Glutamatergic neuron (in vitro differentiated cells): ENCODE data around the gene EPM2A. TPM values are rescaled to one million over a fixed set of nuclear protein-coding genes. Genes with fewer than 3 reads are reported as not detected.

Experiments used
- DNase-seq: peaks from one replicate; pipeline ENCODE4 v3.0.0; 2022
- H3K27ac Mint-ChIP-seq: one replicate; pipeline ENCODE4 v1.8.0; 2020; ENCODE audit warnings: mild to moderate bottlenecking, mixed read lengths, inconsistent platforms; ENCODE audit not compliant: unreplicated experiment
- H3K27me3 Mint-ChIP-seq: one replicate; pipeline ENCODE4 v1.8.0; 2020; ENCODE audit warnings: mild to moderate bottlenecking, moderate library complexity, mixed read lengths, inconsistent platforms; ENCODE audit not compliant: unreplicated experiment
- H3K36me3 Mint-ChIP-seq: one replicate; pipeline ENCODE4 v1.8.0; 2020; ENCODE audit warnings: mild to moderate bottlenecking, mixed read lengths, inconsistent platforms; ENCODE audit not compliant: unreplicated experiment
- H3K4me1 Mint-ChIP-seq: one replicate; pipeline ENCODE4 v1.8.0; 2020; ENCODE audit warnings: mild to moderate bottlenecking, low read depth, mixed read lengths, inconsistent platforms; ENCODE audit not compliant: unreplicated experiment
- H3K4me3 Mint-ChIP-seq: one replicate; pipeline ENCODE4 v1.8.0; 2020; ENCODE audit warnings: mild to moderate bottlenecking, mixed read lengths, inconsistent platforms; ENCODE audit not compliant: unreplicated experiment
- H3K9me3 Mint-ChIP-seq: one replicate; pipeline ENCODE4 v1.8.0; 2020; ENCODE audit warnings: mild to moderate bottlenecking, moderate library complexity, mixed read lengths, inconsistent platforms; ENCODE audit not compliant: unreplicated experiment
- CTCF ChIP-seq: fragments of 200-600 bp; sonication (generic); IDR thresholded peaks from one replicate; pipeline ENCODE4 v1.5.0; 2021; ENCODE audit not compliant: partially characterized antibody, unreplicated experiment
- total RNA-seq: library from RNA; stranded (reverse); fragmentation: NEBNext Ultra II Directional; extraction: Animal tissue kit (Norgen Biotek cat#: 25700); gene quantifications from one replicate; pipeline ENCODE4 v1.2.1, GENCODE V29; 2021; ENCODE audit not compliant: unreplicated experiment

EPM2A gene
- total RNA-seq, 1 donor from 2014 or later, result 15.5 TPM

GRCh38 chr6:145713773-145714172 lies 21.5 kb downstream of the EPM2A start:
- H3K4me3 Mint-ChIP-seq, result no peak overlapping the region
- no peak for DNase-seq
- H3K27ac Mint-ChIP-seq, result no peak overlapping the region
- no peak for TF ChIP-seq CTCF
- peaks cover 21% of the 10 kb centered on the region for H3K36me3 Mint-ChIP-seq
- H3K9me3 Mint-ChIP-seq, result peaks cover 3% of the 10 kb centered on the region
- no peaks in the 10 kb centered on the region for H3K27me3 Mint-ChIP-seq
- H3K4me1 Mint-ChIP-seq, result no peaks in the 10 kb centered on the region

- Mint-ChIP-seq H3K27me3 (no peaks in the 10 kb centered on the region), H3K4me1 (no peaks in the 10 kb centered on the region), H3K4me3 (no peak overlapping the region), H3K27ac (no peak overlapping the region), H3K9me3 (peaks cover 2% of the 10 kb centered on the region), H3K36me3 (peaks cover 21% of the 10 kb centered on the region)
- DNase-seq, result no peak
- TF ChIP-seq CTCF, result no peak
These were observed 23.9 kb downstream of the EPM2A start for GRCh38 chr6:145711372-145711771.

DNA sequence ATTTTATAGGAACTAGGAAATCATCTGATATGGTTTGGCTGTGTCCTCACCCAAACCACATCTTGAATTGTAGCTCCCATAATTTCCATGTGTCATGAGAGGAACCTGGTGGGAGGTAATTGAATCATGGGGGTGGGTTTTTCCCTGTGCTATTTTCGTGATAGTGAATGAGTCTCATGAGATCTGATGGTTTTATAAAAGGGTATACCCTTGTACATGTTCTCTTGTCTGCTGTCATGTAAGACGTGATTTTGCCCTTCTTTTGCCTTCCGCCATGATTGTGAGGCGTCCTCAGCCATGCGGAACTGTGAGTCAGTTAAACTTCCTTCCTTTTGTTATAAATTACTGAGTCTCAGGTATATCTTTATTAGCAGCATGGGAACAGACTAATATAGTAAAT lies 27.9 kb downstream of the EPM2A start:
- H3K4me3 Mint-ChIP-seq, result no peak overlapping the region
- no peaks in the 10 kb centered on the region for H3K4me1 Mint-ChIP-seq
- no peak for DNase-seq
- H3K27ac Mint-ChIP-seq, result no peak overlapping the region
- no peak for TF ChIP-seq CTCF
- no peaks in the 10 kb centered on the region for H3K27me3 Mint-ChIP-seq
- H3K9me3 Mint-ChIP-seq, result peaks cover 2% of the 10 kb centered on the region
- peaks cover 4% of the 10 kb centered on the region for H3K36me3 Mint-ChIP-seq

DNA sequence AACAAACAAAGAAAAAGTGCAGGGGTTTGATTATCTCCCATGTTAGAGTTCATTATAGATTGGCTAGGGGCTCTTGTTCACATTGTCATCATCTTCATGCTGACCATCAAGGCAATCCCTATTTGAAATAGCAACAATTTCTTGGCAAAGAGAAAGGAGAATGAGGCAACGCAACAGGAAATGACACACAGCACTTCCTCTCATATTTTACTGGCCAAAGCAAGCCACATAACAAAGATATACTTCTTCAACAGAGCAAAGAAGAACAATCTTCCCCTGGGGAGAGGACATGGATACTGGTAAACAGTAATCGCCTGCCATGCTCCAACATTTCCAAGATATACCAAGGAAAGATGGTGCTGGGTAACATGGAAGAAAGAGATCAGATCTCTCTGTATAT lies 29.8 kb downstream of the EPM2A start:
- Mint-ChIP-seq H3K4me1 (no peaks in the 10 kb centered on the region), H3K36me3 (peaks cover 4% of the 10 kb centered on the region), H3K27ac (no peak overlapping the region), H3K9me3 (peaks cover 2% of the 10 kb centered on the region), H3K27me3 (no peaks in the 10 kb centered on the region), H3K4me3 (no peak overlapping the region)
- no peak for DNase-seq
- TF ChIP-seq CTCF, result no peak

DNA sequence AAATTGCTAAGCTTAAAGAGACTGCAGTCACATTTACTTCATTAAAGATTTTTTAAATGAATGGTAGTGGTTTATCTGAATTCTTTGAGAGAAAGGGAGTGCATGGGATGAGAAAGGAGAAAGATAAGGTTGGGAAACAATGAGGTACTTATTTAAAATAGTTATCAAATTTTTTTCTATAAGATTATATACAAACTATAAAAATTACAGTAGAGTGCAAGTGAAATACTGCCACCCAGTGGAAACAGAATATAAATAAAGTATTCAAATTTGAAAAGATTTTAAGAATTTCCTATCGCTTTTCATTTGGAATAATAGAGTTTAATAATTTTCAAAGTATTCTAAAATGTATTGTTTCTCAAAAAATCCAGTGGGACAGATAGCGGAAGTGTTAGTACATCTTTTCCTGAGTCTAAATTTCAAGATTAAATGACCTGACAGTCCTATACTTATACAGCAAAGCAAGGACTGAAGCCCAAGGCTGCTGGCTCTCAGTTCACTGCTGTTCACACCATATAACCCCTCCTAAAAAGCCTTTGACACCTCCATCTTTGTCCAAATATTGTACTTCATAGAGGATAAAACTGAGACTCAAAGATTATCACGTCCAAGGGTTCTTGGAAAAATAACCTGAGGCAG lies 31.1 kb downstream of the EPM2A start:
- no peaks in the 10 kb centered on the region for H3K4me1 Mint-ChIP-seq
- DNase-seq, result no peak
- no peaks in the 10 kb centered on the region for H3K27me3 Mint-ChIP-seq
- no peak overlapping the region for H3K27ac Mint-ChIP-seq
- H3K36me3 Mint-ChIP-seq, result peaks cover 2% of the 10 kb centered on the region
- H3K9me3 Mint-ChIP-seq, result no peaks in the 10 kb centered on the region
- H3K4me3 Mint-ChIP-seq, result no peak overlapping the region
- TF ChIP-seq CTCF, result peak; percentile 70
